Measurements from ENCODE around the gene SMU1.

Gene SMU1

GRCh38 chr9:33076046-33077004 is at the start of gene SMU1:
SMU1 (minus strand) TSS chr9:33076674; CDS start chr9:33076608, 66 bp downstream.
- FAIRE-seq: no peak
- no peak for TF ChIP-seq CTCF (IDR thresholded peaks at IDR 0.05; ENCODE audit: insufficient read depth, missing control alignments)
- DNase-seq (ENCODE audit: insufficient read length, low spot score): peak; percentile 84

- DNase-seq (ENCODE audit: insufficient read length, low spot score): no peak
- FAIRE-seq: no peak
- no peak for TF ChIP-seq CTCF (IDR thresholded peaks at IDR 0.05; ENCODE audit: insufficient read depth, missing control alignments)
Observed at GRCh38 chr9:33125461-33125860, 49.0 kb upstream of the SMU1 start.

- TF ChIP-seq CTCF (IDR thresholded peaks at IDR 0.05; ENCODE audit: insufficient read depth, missing control alignments): no peak
- FAIRE-seq (no peak), DNase-seq (ENCODE audit: insufficient read length, low spot score) (no peak)
Observed at GRCh38 chr9:33124751-33125381, 48.4 kb upstream of the SMU1 start.

GRCh38 chr9:33124046-33124445 is 47.6 kb upstream of the SMU1 start:
- DNase-seq (ENCODE audit: insufficient read length, low spot score) (no peak), FAIRE-seq (no peak)
- no peak for TF ChIP-seq CTCF (IDR thresholded peaks at IDR 0.05; ENCODE audit: insufficient read depth, missing control alignments)

- FAIRE-seq: no peak
- no peak for DNase-seq (ENCODE audit: insufficient read length, low spot score)
- TF ChIP-seq CTCF (IDR thresholded peaks at IDR 0.05; ENCODE audit: insufficient read depth, missing control alignments): no peak
Observed at GRCh38 chr9:33123407-33124031, 47.0 kb upstream of the SMU1 start.

- FAIRE-seq: no peak
- no peak for DNase-seq (ENCODE audit: insufficient read length, low spot score)
- no peak for TF ChIP-seq CTCF (IDR thresholded peaks at IDR 0.05; ENCODE audit: insufficient read depth, missing control alignments)
Observed at GRCh38 chr9:33120620-33121019, 44.1 kb upstream of the SMU1 start.

All from D721Med (cell line).